Activated CD4-positive, alpha-beta T cell treated with anti-CD3 and anti-CD28 coated beads, Interleukin-2, amount 50 U/mL, for 16 hours (primary cell): ENCODE measurements around the gene OXNAD1.
A peak's percentile ranks its signal among the peaks of the same experiment; 100 is the strongest.

ENCODE experiments used
- DNase-seq: peaks from one replicate; pipeline ENCODE4 v3.0.0-alpha.2; 2020

Gene OXNAD1

DNA sequence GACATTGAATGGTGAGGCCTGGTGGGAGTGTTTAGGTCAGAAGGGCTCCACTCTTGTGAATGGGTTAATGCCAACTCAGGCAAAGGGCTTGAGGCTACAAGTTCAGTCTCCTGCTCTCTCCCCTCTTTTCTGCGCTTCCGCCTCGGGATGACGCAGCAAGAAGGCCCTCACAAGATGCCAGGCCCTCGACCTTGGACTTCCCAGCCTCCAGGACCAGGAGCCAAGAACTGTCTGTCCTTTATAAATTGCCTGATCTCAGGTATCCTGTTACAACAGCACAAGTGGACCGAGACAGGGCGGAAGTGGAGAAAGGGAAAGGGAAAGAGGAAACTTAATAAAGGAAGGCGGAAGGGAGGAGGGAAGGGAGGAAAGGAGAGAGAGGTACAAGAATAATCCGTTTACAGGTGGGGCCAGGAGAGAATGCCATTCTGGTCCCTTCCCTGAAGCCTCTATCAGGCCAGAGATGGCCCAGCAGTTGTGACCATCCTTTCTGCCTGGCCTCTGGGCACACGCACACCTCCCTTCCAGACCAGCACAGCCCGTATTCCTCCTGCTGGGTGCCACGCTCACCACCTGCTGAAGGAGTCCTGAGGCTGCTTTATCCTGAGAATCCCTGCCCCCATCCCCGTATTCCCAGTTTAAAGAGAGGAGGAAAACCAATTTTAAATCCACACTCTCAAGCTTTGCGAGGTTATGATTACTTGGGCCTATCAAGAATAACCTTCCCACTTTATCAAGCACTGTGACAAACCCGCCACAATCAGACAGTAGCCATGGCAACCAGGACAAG lies 64.2 kb downstream of the OXNAD1 start:
- DNase-seq: no peak

DNA sequence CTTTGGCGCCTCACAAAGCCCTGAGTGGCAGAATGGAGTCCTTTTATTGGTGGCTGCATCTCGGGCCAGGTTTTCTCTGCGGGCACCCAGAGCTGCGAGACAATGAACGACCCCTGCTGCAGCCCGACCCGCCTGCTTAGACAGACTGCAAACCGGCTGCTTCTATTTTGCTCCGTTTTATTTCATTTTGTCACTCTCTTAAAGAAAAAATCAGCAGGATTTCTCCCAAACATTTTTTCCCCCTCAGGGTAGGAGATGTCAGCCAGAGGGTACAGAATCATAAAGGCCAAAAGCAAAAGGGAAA lies 64.8 kb downstream of the OXNAD1 start:
- no peak for DNase-seq

DNA sequence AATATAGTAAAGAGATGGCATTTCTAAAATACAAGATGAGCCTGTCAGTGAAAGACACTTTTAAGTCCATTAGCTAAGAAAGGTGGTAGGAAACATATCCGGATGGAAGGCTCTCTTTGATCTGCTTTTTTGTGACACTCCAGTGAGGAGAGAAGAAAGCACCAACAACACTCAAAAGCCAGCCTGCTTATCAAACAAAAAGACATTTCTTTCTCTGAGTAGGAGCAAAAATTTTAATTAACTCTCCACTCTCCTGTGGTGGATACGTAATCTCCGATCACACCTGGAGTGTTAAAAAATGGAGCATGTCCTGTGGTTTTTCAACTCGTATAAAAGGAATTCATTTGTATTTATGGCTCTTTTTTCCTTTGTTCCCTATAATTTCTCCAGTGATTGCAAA lies 65.3 kb downstream of the OXNAD1 start:
- DNase-seq: no peak

DNA sequence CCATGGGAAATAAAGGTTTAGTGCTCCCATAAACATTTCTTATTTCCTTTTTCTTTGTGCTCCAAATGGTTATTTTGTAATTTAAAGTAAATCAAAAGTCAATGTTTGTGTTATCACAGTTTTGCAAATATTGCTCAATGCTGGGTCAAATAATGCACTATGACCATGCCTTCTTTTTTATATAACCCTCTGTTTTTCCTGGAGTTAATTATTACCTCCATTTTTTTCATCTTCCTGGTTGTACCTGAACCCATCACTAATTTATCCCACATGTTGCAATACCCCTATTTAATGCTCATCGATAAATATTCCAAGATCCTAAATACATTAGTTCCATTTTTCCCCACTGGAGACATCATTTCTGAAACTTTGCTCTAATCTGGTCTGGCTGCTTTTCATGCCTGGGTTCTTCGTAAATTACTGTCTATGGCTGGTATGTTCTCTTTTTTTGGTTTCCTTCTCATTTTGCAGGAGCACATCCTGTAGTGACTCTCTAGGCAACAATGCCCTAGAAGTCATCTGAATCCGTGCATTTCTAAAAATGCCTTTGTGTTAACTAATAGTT lies 66.4 kb downstream of the OXNAD1 start:
- no peak for DNase-seq

DNA sequence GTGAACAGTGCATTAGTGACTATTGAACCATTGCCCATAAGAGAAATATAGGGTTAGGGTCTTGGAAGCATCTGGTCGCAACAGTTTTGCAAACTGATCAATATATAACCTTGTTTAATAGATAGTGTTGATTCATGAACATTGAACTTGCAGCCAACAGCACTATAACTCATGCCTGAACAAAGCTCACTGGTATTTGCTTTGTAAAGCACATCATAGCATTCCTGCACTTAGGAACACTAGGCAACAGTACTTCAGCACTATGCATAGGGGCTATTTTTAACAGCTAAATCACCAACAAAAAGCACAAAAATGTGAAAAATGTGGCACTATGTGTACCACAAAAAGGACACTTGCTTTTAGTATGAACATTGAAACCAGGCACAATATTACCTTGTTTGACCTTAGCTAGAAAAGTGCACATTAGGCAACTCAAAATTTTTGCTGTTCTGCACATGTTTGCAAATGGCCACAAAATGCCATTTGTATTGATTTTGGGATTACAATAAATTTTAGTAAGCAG lies 68.0 kb downstream of the OXNAD1 start:
- DNase-seq: no peak

DNA sequence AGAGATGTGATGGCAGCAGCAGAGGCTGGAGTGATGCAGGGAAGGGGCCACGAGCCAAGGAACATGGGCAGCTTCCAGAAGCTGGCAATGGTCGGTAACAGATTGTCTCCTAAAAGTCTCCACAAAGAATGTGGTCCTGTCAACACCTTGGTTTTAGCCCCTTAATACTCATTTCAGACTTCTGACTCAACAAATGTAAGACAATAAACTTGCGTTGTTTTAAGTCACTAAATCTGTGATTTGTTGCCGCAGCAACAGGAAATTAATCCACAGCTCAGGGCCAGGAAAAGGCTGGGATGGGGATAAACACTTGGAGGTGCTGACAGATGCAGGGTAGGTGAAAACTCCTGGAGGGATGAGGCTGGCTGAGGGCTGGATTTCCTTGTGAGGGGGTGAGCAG lies 69.9 kb downstream of the OXNAD1 start:
- DNase-seq: no peak

DNA sequence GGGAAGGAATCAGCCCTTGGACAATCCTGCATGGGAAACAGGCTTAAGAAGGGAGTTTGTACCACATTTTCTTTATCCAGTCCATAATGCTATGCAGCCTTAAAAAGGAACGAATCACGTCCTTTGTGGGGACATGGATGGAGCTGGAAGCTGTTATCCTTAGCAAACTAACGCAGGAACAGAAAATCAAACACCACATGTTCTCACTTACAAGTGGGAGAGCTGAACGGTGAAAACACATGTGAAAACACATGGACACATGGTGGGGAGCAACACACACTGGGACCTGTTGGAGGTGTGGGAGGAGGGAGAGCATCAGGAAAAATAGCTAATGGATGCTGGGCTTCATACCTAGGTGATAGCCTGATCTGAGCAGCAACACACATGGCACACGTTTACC lies 70.3 kb downstream of the OXNAD1 start:
- DNase-seq: no peak

DNA sequence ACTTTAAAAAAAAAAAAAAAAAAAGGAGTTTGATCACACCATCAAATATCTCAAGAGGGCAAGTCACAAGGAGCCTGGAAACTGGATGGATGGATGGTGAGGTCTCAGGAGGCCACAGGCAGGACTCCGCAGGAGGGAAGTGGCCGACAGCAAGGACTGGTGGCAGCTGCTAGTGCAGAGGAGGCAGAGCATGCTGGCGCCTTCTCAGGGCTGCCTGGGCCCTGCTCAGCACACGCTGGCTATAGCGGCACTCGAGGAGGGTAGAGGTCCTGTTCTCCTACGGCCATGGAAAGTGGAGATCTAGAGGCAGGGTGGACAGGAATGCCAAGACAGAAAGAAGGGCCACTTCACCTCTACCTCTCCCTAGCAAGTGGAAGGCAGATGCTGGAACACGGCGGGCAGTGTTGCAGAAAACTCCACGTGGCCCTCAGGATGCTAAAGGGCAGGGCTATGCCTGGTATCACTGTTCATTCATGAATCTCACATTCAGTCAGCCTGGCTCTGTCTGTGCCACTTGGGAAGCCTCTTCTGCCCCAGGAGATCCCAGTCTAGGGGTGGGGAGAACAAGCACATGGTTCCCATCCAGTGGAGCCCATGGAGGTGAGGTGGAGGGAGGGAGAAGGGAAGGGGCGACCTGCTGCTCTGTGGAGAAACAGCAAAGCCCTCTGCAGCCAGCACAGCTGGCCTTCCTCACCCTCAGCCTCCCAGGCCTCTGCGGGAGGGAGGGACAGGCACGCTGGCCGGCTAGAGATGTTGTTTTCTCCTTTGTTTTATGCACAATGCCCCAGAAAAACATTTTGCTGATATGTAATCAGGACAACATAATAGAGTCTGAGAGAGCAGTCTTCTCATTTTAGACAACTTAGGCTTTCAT lies 71.0 kb downstream of the OXNAD1 start:
- no peak for DNase-seq

DNA sequence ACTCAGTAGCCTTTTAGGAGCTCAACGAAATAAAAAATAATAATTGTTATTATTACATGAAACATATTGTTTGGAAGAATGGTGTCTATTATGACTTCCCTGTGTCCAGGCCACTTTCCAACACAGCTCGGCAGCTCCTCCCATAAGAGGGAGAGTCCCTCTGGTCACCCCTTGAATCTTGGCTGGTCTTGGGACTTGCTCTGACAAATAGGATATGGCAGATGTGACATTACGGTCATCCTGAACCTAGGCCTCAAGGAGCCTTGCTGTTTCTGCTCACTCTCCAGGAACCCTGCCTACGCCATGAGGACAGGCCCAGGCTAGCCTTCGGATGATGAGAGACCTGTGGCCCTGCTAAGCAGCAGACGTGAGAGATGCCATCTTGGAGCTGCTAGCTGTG lies 71.8 kb downstream of the OXNAD1 start:
- DNase-seq: no peak

DNA sequence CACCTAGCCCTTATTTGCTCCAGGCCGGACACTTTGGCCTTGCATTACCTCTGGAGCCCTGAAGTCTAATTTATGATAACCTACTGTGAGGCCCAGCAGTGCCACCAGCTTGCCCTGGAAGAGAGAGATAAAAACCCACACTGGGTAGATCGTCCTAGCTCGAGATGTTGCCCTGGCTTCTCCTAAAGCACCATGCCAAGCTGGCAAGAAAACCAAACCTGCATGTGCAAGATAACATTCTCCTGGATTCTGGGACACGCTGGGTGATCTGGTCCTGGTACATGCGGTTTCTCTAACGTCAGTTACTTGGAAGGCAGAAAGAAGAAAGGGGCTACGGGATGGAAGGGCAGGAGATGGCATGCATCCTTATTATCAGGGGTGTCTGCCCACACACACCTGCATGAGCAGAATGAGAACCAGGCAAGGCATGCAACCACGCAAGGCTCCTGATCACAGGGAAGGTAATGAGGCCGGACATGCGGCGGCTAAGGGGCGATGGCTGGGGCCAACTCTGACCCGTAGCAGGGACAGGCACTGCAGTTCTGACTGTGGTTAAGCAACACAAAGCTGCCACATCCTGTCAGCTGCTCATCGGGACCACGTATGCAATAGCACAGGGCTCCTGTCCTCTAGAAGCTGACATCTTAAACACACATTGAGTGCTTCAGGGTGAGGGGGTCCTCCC lies 73.0 kb downstream of the OXNAD1 start:
- peak; percentile 73 for DNase-seq

DNA sequence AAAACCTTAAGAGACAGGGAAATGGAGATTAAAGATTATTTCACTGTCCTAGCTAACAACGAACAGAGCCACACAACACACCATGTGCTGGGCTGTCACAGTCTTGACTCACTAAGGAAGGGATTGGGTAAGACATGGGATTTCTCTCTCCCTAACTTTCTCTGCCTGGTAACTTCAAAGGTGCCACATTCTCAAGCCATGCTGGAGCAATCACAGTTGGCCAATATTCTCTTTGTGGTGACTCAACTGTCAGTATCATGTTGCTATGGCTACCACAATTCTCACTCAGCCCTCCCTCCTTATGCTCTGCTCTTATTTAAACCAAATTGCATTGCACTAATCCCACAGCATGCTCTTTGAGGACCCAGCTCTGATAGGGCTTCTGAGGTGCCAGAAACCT lies 74.0 kb downstream of the OXNAD1 start:
- peak; percentile 52 for DNase-seq

DNA sequence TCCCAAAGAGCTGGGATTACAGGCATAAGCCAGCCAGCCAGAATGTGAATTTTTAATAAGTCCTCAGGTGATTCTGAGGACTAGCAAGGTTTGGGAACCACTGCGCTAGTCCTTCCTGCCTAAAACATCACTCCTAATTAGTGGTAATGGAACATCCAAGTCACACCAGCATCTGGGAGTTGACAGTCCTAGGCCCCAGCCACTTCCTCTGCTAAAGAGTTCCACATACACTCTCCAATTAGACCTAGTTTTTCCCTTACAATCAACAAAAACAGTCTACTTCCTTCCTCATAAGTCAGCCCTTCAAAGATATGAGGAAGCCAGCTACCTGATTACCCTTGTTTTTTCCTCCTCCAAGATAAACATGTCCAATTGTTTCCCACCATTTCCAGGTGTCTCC lies 78.1 kb downstream of the OXNAD1 start:
- no peak for DNase-seq

DNA sequence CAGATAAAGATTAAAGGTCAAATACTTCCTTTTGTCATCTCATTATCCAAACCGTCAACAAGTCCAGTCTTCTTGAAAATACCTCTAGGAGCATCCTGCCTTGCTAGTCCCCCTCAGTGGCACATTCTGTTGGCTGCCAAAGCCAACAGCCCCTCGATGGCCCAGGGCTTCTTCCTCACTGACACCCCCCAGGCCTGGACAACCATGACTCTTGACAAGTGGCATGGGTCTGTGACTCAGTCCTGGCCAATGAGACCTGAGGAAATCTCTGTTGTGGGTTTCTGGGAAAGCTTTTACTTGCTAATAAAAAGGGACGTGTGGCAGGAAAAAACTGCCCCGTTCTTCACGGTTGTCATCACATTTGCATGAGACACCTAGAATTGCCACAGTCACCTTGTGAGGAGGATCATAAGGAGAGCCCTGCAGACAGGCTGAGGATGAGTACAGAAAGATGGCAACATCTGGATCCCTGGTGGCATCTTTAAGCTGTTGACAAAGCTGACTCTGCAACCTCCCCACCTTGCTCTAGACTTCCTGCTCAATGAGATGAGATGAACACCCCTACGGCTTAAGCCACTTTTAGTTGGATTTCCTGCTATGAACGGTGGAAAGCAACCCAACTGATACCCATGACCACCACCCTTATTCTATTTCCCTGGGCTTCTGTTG lies 81.5 kb downstream of the OXNAD1 start:
- no peak for DNase-seq

DNA sequence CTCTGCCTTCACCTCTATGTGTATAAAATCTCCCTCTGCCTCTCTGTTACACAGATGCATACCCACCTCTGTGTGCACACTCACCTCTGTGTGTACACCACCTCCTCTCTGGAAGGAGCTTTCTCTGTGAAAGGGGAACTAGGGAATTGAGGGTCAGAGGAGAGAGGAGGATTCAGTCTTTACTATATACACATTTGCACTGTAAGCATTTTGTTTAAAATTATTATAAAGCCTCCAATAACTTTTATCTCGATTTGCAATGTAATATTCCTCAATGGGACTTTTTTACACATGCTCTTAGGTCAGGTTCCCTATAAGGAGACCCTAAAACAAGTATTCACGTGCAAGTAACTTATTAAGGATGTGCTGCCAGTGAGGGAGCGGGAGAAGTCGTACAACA lies 82.5 kb downstream of the OXNAD1 start:
- no peak for DNase-seq

DNA sequence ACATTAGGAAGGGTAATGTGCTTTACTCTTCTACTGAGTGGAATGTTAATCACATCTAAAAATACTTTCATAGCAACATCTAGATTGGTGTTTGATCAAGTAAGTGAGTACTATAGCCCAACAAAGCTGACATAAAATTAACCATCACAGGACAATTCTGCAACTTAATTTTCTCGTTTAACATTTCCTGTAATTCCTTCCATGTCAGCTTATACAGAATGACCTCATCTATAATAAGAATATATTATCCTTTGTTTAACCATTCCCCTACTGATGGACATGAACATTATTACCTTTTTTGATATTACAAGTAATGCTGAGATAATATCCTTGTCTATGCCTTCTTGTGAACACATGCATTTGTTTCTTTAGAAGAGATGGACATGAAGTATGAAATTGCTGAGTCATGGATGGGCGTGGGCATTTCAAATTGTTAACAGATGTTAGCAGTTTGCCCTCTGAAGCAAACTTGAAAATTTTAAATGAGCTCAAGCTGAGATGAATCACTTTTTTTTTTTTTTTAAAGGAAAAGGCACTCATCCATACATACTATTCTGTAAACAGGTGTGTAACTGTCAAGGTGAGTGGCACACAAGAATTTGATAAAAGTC lies 85.1 kb downstream of the OXNAD1 start:
- no peak for DNase-seq

DNA sequence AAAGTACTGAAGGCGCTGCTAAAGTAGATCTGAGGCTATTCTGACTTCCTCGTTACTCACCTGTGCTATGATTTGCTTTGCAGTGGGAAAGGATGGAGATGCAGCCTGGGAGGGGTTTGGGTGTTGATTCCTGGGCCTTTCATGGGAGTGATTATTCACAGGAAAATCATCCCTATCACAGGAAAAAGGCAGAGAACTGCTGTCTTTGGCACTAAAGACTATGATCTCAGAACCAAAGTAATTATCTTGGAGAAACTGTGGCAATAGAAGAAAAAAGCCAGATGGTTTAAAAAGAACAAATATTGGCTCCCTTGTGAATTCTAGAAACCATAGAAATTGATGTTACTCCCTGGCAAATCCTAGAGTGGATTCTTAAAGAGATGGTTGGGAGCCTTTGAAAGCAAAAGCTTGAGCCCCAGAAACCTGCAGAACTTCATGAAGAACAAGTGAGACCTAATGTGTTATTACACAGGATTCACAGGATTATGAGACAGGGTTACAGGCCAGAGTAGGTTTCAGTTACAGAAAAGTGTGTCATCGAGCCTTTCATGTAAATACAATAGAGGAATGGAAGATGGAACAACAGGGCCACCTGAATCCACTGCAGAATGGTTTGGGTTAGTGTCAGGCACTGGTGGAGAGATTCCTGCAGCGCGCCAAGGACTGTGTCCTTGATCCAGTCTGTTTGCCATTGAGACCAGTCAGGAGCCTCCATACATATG lies 85.7 kb downstream of the OXNAD1 start:
- DNase-seq: no peak

DNA sequence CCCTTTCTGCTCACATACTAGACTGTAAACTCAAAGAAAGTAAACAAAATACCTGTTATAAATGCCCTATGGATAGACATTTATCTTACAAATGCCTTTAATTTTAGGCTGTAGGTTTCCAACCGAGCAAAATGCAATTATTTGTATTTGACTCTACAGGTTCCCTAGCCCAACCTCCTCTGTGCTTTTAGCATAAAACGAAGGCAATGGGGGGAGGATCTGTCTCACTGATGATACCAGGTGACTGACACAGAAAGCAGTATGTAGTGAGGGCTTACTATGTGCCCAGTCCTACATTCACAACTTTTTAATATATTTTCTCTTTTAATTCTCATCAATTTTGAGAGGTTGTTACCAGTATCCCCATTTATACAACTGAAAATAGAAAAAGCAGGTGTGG lies 87.4 kb downstream of the OXNAD1 start:
- DNase-seq: no peak

DNA sequence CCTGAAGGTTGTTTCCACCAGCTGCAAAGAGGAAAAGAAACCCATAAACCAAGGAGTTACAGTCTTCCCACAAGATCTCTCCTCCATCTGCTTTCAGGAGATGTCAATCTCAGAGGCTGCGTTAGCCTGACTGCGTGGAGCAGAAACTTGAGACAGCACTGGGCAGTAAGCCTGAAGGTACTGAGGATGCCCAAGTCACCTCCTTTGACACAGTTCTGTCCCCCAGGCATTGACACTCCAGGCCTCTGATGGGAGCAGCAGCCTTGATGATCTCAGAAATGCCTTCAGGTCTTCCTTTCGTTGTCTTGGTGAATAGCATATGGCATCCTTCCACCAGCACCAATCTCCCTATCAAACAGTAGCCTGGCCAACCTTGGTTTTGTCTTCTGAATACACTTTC lies 89.3 kb downstream of the OXNAD1 start:
- no peak for DNase-seq
